Hepatocyte (in vitro differentiated cells): ENCODE measurements around the gene CDCA8. TPM values are rescaled to one million over a fixed set of nuclear protein-coding genes. Genes with fewer than 3 reads are reported as not detected.
"Not testable (repeated sequence)": the region's sequence is repeated elsewhere in the genome, so short reads cannot be mapped to it uniquely, and the experiment has no call there.

Experiments used
- DNase-seq: peaks from one replicate; pipeline ENCODE4 v3.0.0-alpha.2; 2016; ENCODE audit warnings: low spot score
- H2AFZ ChIP-seq: fragments of 200-600 bp; sonication (generic); 2 replicates; pipeline ENCODE4 v1.6.0; 2016; ENCODE audit warnings: antibody characterized with exemption, mild to moderate bottlenecking
- H3K27ac ChIP-seq: fragments of 200-600 bp; sonication (generic); 2 replicates; pipeline ENCODE4 v1.5.1; 2016; ENCODE audit warnings: mild to moderate bottlenecking
- H3K27me3 ChIP-seq: fragments of 200-600 bp; sonication (generic); 2 replicates; pipeline ENCODE4 v1.6.1; 2016
- H3K36me3 ChIP-seq: fragments of 200-600 bp; sonication (generic); replicated peaks from 2 replicates; pipeline ENCODE4 v1.5.1; 2016; ENCODE audit warnings: low read depth; ENCODE audit not compliant: insufficient read depth
- H3K4me1 ChIP-seq: fragments of 200-600 bp; sonication (generic); 2 replicates; pipeline ENCODE4 v1.5.1; 2016; ENCODE audit warnings: mild to moderate bottlenecking, moderate library complexity; ENCODE audit not compliant: insufficient read depth
- H3K4me2 ChIP-seq: fragments of 200-600 bp; sonication (generic); 2 replicates; pipeline ENCODE4 v1.6.0; 2016
- H3K4me3 ChIP-seq: fragments of 200-600 bp; sonication (generic); 2 replicates; pipeline ENCODE4 v1.5.1; 2016; ENCODE audit warnings: mild to moderate bottlenecking
- H3K79me2 ChIP-seq: fragments of 200-600 bp; sonication (generic); 2 replicates; pipeline ENCODE4 v1.6.0; 2017; ENCODE audit warnings: mild to moderate bottlenecking
- H3K9me2 ChIP-seq: fragments of 200-600 bp; sonication (generic); replicated peaks from 2 replicates; pipeline ENCODE4 v1.6.0; 2017; ENCODE audit warnings: mild to moderate bottlenecking; ENCODE audit not compliant: insufficient read depth
- H3K9me3 ChIP-seq: fragments of 200-600 bp; sonication (generic); 2 replicates; pipeline ENCODE4 v1.5.1; 2016; ENCODE audit warnings: low read depth, mild to moderate bottlenecking
- H4K20me1 ChIP-seq: fragments of 200-600 bp; sonication (generic); 2 replicates; pipeline ENCODE4 v1.6.0; 2016; ENCODE audit warnings: mild to moderate bottlenecking; ENCODE audit not compliant: insufficient read depth, poor library complexity, severe bottlenecking
- EZH2 ChIP-seq: fragments of 200-600 bp; sonication (generic); IDR thresholded peaks from 2 replicates; pipeline ENCODE4 v1.6.1; 2016; ENCODE audit warnings: antibody characterized with exemption, mild to moderate bottlenecking, borderline replicate concordance
- EZH2phosphoT487 ChIP-seq: fragments of 200-600 bp; sonication (generic); IDR thresholded peaks from one replicate; pipeline ENCODE4 v1.6.1; 2018; ENCODE audit warnings: antibody characterized with exemption, mild to moderate bottlenecking, low read depth, moderate library complexity; ENCODE audit not compliant: unreplicated experiment, severe bottlenecking
- WGBS: methylation state at CpG from one replicate; pipeline ENCODE4 v1.1.6; 2016; ENCODE audit warnings: low lambda C conversion rate; ENCODE audit errors: missing lambda C conversion rate; 5-methylcytosine and 5-hydroxymethylcytosine counted together
- polyA plus RNA-seq: library from polyadenylated mRNA; unstranded; fragments of >200 nt; fragmentation: Nextera tagmentation; extraction: Ambion mirVana; gene quantifications from 2 replicates; pipeline ENCODE4 v1.2.1, GENCODE V29; 2016
- total RNA-seq: library from RNA; depleted of rRNA; stranded (reverse); fragments of >200 nt; gene quantifications from 2 replicates; pipeline ENCODE4 v1.2.3, GENCODE V29; 2014
- TF ChIP-seq, protein P1 (sequence below): fragments of 200-600 bp; sonication (generic); IDR thresholded peaks from 2 replicates; pipeline ENCODE4 v1.5.1; 2016; ENCODE audit warnings: antibody characterized with exemption, mild to moderate bottlenecking; ENCODE audit not compliant: poor library complexity

Gene CDCA8
- total and polyA plus RNA-seq, 2 experiments from 2014 or later = 4.3 to 5.4 TPM

DNA sequence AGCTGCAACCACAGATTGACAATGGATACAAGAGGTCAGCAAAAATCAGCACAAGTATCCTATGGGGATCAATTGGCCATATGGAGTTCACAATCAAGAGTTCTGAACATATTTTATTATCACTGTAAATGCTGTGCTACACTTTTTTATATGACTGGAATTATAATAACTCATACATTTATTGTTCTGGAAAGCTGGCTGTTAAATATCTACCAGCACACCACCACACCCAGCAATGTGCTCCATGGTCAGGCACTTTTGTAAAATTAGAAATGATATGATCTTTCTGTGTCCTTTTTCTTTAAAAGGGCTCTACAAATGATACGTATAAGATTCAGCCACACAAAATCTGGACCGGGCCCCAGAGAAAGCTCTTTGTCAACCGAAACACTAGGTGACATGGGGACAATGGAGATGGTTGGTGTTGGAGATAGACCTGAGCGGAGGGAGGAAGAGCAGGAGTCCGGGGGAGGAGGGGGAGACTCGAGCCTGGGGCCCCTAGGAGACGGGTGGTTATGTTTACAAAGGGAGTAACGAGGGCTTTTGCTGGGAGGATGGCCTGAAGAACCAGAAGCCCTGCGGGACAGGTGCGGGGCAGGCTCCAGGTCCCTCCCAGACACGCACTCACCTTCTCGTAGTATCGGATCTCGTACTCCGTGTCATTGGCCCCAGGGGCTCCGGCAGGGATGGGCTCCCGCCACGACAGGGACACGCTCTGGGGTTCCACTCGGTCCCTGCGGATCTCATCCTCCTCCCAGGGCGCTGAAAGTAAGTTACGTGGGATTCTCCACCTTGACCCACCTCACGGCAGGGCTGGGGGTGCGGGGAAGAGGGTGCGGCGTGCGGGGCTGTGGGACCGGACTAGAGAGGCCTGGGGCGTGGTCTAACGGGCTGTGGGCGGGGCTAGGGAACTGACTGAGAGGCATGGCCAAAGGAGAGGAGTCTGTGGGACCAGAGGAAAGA lies 42.6 kb downstream of the CDCA8 start:
- TF ChIP-seq, protein P1, sequence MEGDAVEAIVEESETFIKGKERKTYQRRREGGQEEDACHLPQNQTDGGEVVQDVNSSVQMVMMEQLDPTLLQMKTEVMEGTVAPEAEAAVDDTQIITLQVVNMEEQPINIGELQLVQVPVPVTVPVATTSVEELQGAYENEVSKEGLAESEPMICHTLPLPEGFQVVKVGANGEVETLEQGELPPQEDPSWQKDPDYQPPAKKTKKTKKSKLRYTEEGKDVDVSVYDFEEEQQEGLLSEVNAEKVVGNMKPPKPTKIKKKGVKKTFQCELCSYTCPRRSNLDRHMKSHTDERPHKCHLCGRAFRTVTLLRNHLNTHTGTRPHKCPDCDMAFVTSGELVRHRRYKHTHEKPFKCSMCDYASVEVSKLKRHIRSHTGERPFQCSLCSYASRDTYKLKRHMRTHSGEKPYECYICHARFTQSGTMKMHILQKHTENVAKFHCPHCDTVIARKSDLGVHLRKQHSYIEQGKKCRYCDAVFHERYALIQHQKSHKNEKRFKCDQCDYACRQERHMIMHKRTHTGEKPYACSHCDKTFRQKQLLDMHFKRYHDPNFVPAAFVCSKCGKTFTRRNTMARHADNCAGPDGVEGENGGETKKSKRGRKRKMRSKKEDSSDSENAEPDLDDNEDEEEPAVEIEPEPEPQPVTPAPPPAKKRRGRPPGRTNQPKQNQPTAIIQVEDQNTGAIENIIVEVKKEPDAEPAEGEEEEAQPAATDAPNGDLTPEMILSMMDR = no peak
- TF ChIP-seq EZH2phosphoT487 (no peak), EZH2 (no peak)
- Histone ChIP-seq H3K4me3 (no peak overlapping the region), H3K36me3 (no peaks in the 10 kb centered on the region), H3K27me3 (peaks cover 11% of the 10 kb centered on the region), H3K4me2 (peak overlapping the region; percentile 71), H3K9me3 (no peaks in the 10 kb centered on the region), H3K9me2 (no peaks in the 10 kb centered on the region), H4K20me1 (no peaks in the 10 kb centered on the region), H2AFZ (no peak overlapping the region), H3K79me2 (no peaks in the 10 kb centered on the region), H3K27ac (no peak overlapping the region), H3K4me1 (no peaks in the 10 kb centered on the region)
- DNase-seq = peak; percentile 49
- 13% methylated on average over 25 of the region's 32 CpGs for WGBS

DNA sequence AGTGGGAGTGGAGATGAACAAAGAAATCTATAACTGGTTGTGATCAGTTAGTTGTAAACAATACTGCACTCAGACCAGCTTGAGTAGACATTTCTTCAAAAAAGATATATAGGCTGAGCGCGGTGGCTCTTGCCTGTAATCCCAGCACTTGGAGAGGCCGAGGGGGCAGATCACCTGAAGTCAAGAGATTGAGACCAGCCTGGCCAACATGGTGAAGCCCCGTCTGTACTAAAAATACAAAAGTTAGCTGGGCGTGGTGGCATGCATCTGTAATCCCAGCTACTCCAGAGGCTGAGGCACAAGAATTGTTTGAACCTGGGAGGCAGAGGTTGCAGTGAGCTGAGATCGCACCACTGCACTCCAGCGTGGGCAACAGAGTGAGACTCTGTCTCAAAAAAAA lies 45.7 kb downstream of the CDCA8 start:
- H4K20me1 ChIP-seq, H3K36me3 ChIP-seq, H3K79me2 ChIP-seq, H3K9me2 ChIP-seq, H3K27ac ChIP-seq, H2AFZ ChIP-seq, DNase-seq, H3K4me2 ChIP-seq, H3K9me3 ChIP-seq, H3K4me1 ChIP-seq, H3K4me3 ChIP-seq: not testable (repeated sequence)
- WGBS = 89% methylated on average over 6 of the region's 7 CpGs
- peaks cover 14% of the 10 kb centered on the region for H3K27me3 ChIP-seq

DNA sequence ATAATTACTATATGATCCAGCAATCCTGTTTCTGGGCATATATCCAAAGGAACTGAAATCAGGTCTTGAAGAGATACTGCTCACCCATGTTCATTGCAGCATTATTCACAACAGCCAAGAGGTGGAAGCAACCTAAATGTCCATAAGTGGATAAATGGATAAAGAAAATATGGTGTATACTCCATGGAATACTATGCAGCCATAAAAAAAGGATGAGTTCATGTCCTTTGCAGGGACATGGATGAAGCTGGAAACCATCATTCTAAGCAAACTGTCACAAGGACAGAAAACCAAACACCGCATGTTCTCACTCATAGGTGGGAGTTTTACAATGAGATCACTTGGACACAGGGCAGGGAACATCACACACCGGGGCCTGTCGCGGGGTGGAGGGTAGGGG lies 46.3 kb downstream of the CDCA8 start:
- not testable (repeated sequence) for DNase-seq, H3K9me3 ChIP-seq, H3K27ac ChIP-seq, H3K36me3 ChIP-seq, H3K4me2 ChIP-seq, H3K79me2 ChIP-seq, H3K4me3 ChIP-seq, H3K9me2 ChIP-seq, H3K4me1 ChIP-seq, H4K20me1 ChIP-seq, H2AFZ ChIP-seq
- WGBS = 90% methylated on average over 4 of the region's 4 CpGs
- peaks cover 14% of the 10 kb centered on the region for H3K27me3 ChIP-seq

DNA sequence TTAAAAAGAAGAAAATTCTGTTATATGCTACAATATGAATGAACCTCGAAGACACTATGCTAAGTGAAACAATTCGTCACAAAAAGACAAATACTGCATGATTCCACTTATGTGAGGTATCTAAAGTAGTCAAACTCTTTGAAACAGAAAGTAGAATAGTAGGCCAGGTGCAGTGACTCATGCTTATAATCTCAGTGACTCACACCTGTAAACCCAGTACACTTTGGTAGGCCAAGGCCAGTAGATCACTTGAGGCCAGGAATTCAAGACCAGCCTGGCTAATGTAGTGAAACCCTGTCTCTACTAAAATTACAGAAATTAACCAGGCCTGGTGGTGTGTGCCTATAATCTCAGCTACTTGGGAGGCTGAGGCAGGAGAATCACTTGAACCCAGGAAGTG lies 46.9 kb downstream of the CDCA8 start:
- H3K27ac ChIP-seq = peak overlapping the region; percentile 31
- WGBS = 81% methylated on average over 2 of the region's 2 CpGs
- peak; percentile 59 for DNase-seq
- H3K4me3 ChIP-seq = no peak overlapping the region
- H3K9me3 ChIP-seq = no peaks in the 10 kb centered on the region
- H3K4me1 ChIP-seq = no peaks in the 10 kb centered on the region
- no peaks in the 10 kb centered on the region for H3K36me3 ChIP-seq
- no peaks in the 10 kb centered on the region for H4K20me1 ChIP-seq
- TF ChIP-seq, protein P1 = no peak
- TF ChIP-seq EZH2phosphoT487 = no peak
- no peak for TF ChIP-seq EZH2
- peaks cover 14% of the 10 kb centered on the region for H3K27me3 ChIP-seq
- no peak overlapping the region for H2AFZ ChIP-seq
- H3K9me2 ChIP-seq = no peaks in the 10 kb centered on the region
- no peak overlapping the region for H3K4me2 ChIP-seq
- no peaks in the 10 kb centered on the region for H3K79me2 ChIP-seq
